Endodermal cell (in vitro differentiated cells): Measurements from ENCODE around the gene PDIA2. TPM values are rescaled to one million over a fixed set of nuclear protein-coding genes. Genes with fewer than 3 reads are reported as not detected.

Experiments
- DNase-seq: peaks from one replicate; pipeline ENCODE4 v3.0.0-alpha.2; 2017
- H3K27ac ChIP-seq: 2 replicates; pipeline ENCODE4 v1.5.1; 2013; ENCODE audit warnings: mild to moderate bottlenecking, low read depth, low read length, moderate library complexity
- H3K27me3 ChIP-seq: 2 replicates; pipeline ENCODE4 v1.6.1; 2013; ENCODE audit warnings: mild to moderate bottlenecking, low read length, moderate library complexity; ENCODE audit not compliant: insufficient read depth, control insufficient read depth, poor library complexity, severe bottlenecking
- H3K36me3 ChIP-seq: 2 replicates; pipeline ENCODE4 v1.7.0; 2013; ENCODE audit warnings: mild to moderate bottlenecking, low read length, moderate library complexity; ENCODE audit not compliant: control insufficient read depth, insufficient read depth
- H3K4me1 ChIP-seq: one replicate; pipeline ENCODE4 v1.7.0; 2013; ENCODE audit warnings: low read length; ENCODE audit not compliant: control insufficient read depth, insufficient read depth
- H3K4me3 ChIP-seq: 2 replicates; pipeline ENCODE4 v1.5.1; 2013; ENCODE audit warnings: mild to moderate bottlenecking, low read length, moderate library complexity
- H3K9ac ChIP-seq: 2 replicates; pipeline ENCODE4 v1.6.1; 2013; ENCODE audit warnings: mild to moderate bottlenecking, low read length, moderate library complexity; ENCODE audit not compliant: poor library complexity, severe bottlenecking; ENCODE audit errors: extremely low read depth
- H3K9me3 ChIP-seq: 2 replicates; pipeline ENCODE4 v1.6.1; 2013; ENCODE audit warnings: mild to moderate bottlenecking, low read length, moderate library complexity; ENCODE audit not compliant: control insufficient read depth
- H3K27ac Mint-ChIP-seq: 2 replicates; pipeline ENCODE4 v1.8.0; 2020; ENCODE audit warnings: mixed read lengths
- H3K27me3 Mint-ChIP-seq: 2 replicates; pipeline ENCODE4 v1.8.0; 2021; ENCODE audit warnings: mild to moderate bottlenecking, mixed read lengths; ENCODE audit not compliant: insufficient read depth
- H3K36me3 Mint-ChIP-seq: 2 replicates; pipeline ENCODE4 v1.8.0; 2020; ENCODE audit warnings: low read depth, mixed read lengths
- H3K4me1 Mint-ChIP-seq: 2 replicates; pipeline ENCODE4 v1.8.0; 2020; ENCODE audit warnings: mixed read lengths
- H3K4me3 Mint-ChIP-seq: 2 replicates; pipeline ENCODE4 v1.8.0; 2020; ENCODE audit warnings: mild to moderate bottlenecking, moderate library complexity, mixed read lengths
- H3K9me3 Mint-ChIP-seq: 2 replicates; pipeline ENCODE4 v1.8.0; 2020; ENCODE audit warnings: mild to moderate bottlenecking, mixed read lengths
- WGBS, 2 experiments: methylation state at CpG; one replicate each; pipeline versions ENCODE4 v1.1.5 to v1.1.7; 2013; ENCODE audit warnings: missing lambda C conversion rate in 2 of 2, mixed read lengths in 1 of 2; ENCODE audit not compliant: insufficient coverage in 1 of 2, insufficient read length in 1 of 2; 5-methylcytosine and 5-hydroxymethylcytosine counted together
- total RNA-seq, 2 donors: library from RNA; stranded (reverse); fragmentation: NEBNext Ultra II Directional in 1 of 2; extraction: Animal tissue kit (Norgen Biotek cat#: 25700) in 1 of 2; gene quantifications; 2 replicates in 1 of 2; 3 replicates in 1 of 2; pipeline ENCODE4 v1.2.1, GENCODE V29; 2021
- TF ChIP-seq, protein P1 (sequence below): fragments of 200-600 bp; sonication (generic); conservative IDR thresholded peaks from 2 replicates; pipeline ENCODE4 v1.5.0; 2021; ENCODE audit warnings: antibody characterized with exemption, mild to moderate bottlenecking

PDIA2 gene
- total RNA-seq, 2 donors from 2014 or later = 2.9 to 9.9 TPM

DNA sequence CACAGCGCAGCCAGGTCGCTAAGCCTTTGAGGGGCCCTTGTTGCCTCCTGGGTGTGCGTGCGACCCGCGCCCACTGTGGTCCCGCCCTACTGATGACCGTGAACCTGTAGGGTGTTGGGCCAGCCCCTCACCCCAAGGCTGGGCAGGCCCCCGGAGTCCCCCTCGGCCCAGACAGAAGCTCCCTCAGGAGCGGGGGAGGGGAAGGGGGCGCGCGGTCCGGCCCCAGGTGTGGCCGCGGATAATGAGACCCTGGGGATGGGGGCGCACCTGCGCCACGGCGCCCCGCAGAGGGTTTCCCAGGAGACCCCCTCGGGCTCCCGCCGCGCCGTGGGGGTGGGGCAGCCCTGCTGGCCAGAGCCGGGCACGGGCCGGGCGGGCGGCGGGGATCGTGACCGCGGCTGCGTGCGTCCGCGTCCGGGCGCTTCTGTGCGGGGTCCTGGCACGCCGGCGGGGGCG lies 2.9 kb upstream of the PDIA2 start:
- H3K27ac ChIP-seq = no peak overlapping the region
- H3K9ac ChIP-seq = no peak overlapping the region
- no peaks in the 10 kb centered on the region for H3K4me1 Mint-ChIP-seq
- peaks cover 3% of the 10 kb centered on the region for H3K4me1 ChIP-seq
- H3K4me3 ChIP-seq = no peak overlapping the region
- H3K4me3 Mint-ChIP-seq = peak overlapping the region; percentile 47
- no peaks in the 10 kb centered on the region for H3K36me3 ChIP-seq
- TF ChIP-seq, protein P1, sequence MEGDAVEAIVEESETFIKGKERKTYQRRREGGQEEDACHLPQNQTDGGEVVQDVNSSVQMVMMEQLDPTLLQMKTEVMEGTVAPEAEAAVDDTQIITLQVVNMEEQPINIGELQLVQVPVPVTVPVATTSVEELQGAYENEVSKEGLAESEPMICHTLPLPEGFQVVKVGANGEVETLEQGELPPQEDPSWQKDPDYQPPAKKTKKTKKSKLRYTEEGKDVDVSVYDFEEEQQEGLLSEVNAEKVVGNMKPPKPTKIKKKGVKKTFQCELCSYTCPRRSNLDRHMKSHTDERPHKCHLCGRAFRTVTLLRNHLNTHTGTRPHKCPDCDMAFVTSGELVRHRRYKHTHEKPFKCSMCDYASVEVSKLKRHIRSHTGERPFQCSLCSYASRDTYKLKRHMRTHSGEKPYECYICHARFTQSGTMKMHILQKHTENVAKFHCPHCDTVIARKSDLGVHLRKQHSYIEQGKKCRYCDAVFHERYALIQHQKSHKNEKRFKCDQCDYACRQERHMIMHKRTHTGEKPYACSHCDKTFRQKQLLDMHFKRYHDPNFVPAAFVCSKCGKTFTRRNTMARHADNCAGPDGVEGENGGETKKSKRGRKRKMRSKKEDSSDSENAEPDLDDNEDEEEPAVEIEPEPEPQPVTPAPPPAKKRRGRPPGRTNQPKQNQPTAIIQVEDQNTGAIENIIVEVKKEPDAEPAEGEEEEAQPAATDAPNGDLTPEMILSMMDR = no peak
- no peaks in the 10 kb centered on the region for H3K9me3 ChIP-seq
- H3K27me3 ChIP-seq = peaks cover 16% of the 10 kb centered on the region
- peaks cover 19% of the 10 kb centered on the region for H3K27me3 Mint-ChIP-seq
- no peak overlapping the region for H3K27ac Mint-ChIP-seq
- peaks cover 2% of the 10 kb centered on the region for H3K36me3 Mint-ChIP-seq
- DNase-seq = peak; percentile 63
- H3K9me3 Mint-ChIP-seq = peaks cover 2% of the 10 kb centered on the region
- 12 to 22% methylated on average over 11 to 47 of the region's 47 CpGs for WGBS, 2 experiments

GRCh38 chr16:280552-280951 lies 2.4 kb upstream of the PDIA2 start, which contains the start of gene ARHGDIG:
TSS of gene ARHGDIG (plus strand) at chr16:280591. CDS start at chr16:280681, 90 bp downstream.
- H3K36me3 Mint-ChIP-seq = peaks cover 8% of the 10 kb centered on the region
- no peak within 1 kb of the TSS for H3K9ac ChIP-seq
- peaks cover 2% of the 10 kb centered on the region for H3K9me3 Mint-ChIP-seq
- 2% methylated on average over 7 to 52 of the region's 54 CpGs for WGBS, 2 experiments
- H3K4me3 Mint-ChIP-seq = peak within 1 kb of the TSS; percentile 58
- no peaks in the 10 kb centered on the region for H3K4me1 Mint-ChIP-seq
- H3K36me3 ChIP-seq = no peaks in the 10 kb centered on the region
- H3K27ac ChIP-seq = no peak within 1 kb of the TSS
- TF ChIP-seq, protein P1 = no peak
- H3K27me3 ChIP-seq = peaks cover 12% of the 10 kb centered on the region
- peaks cover 15% of the 10 kb centered on the region for H3K27me3 Mint-ChIP-seq
- DNase-seq = peak; percentile 71
- H3K4me3 ChIP-seq = peak within 1 kb of the TSS; percentile 66
- H3K27ac Mint-ChIP-seq = no peak within 1 kb of the TSS
- H3K9me3 ChIP-seq = no peaks in the 10 kb centered on the region
- H3K4me1 ChIP-seq = peaks cover 3% of the 10 kb centered on the region

GRCh38 chr16:280991-281659 lies 1.8 kb upstream of the PDIA2 start:
- H3K9ac ChIP-seq = no peak overlapping the region
- peaks cover 8% of the 10 kb centered on the region for H3K36me3 Mint-ChIP-seq

More at GRCh38 chr16:280991-281659, 1.8 kb upstream of the PDIA2 start:
- H3K4me3 ChIP-seq = peak overlapping the region; percentile 66
- 70 to 74% methylated on average over 13 to 27 of the region's 27 CpGs for WGBS, 2 experiments
- Mint-ChIP-seq H3K4me1 (no peaks in the 10 kb centered on the region), H3K27ac (no peak overlapping the region), H3K27me3 (peaks cover 15% of the 10 kb centered on the region), H3K9me3 (peaks cover 2% of the 10 kb centered on the region), H3K4me3 (peak overlapping the region; percentile 58)
- no peaks in the 10 kb centered on the region for H3K9me3 ChIP-seq
- H3K4me1 ChIP-seq = peaks cover 3% of the 10 kb centered on the region
- no peak for DNase-seq
- no peak overlapping the region for H3K27ac ChIP-seq
- no peaks in the 10 kb centered on the region for H3K36me3 ChIP-seq
- peaks cover 10% of the 10 kb centered on the region for H3K27me3 ChIP-seq
- TF ChIP-seq, protein P1 = no peak
